GM12801 (cell line): ENCODE measurements around the gene COBLL1.

Experiments used
- CTCF ChIP-seq: IDR thresholded peaks from one replicate; pipeline ENCODE4 v1.5.1; 2011; ENCODE audit warnings: control low read depth; ENCODE audit not compliant: insufficient read length; ENCODE audit errors: extremely low read depth

Gene COBLL1

GRCh38 chr2:164837807-164838206 is 3.8 kb downstream of the COBLL1 start:
- no peak for TF ChIP-seq CTCF

GRCh38 chr2:164836907-164837306 is 4.7 kb downstream of the COBLL1 start:
- TF ChIP-seq CTCF: no peak

GRCh38 chr2:164835302-164835701 is 6.3 kb downstream of the COBLL1 start:
- TF ChIP-seq CTCF: no peak

GRCh38 chr2:164831887-164832286 is 9.7 kb downstream of the COBLL1 start:
- TF ChIP-seq CTCF: no peak

GRCh38 chr2:164831180-164831579 is 10.4 kb downstream of the COBLL1 start:
- no peak for TF ChIP-seq CTCF

GRCh38 chr2:164826293-164827243 is 15.1 kb downstream of the COBLL1 start:
- TF ChIP-seq CTCF: no peak

GRCh38 chr2:164824872-164825271 is 16.8 kb downstream of the COBLL1 start:
- no peak for TF ChIP-seq CTCF
